Cardiac fibroblast (primary cell): ENCODE data around the gene CTRB2.
"Not testable (repeated sequence)": the region's sequence is repeated elsewhere in the genome, so short reads cannot be mapped to it uniquely, and the experiment has no call there.

ENCODE experiments used
- DNase-seq, 2 donors: peaks; one replicate each; pipeline versions ENCODE4 v3.0.0 to v3.0.0-alpha.2; 2010; ENCODE audit warnings: low read depth in 2 of 2
- H3K4me3 ChIP-seq, 2 donors: replicated peaks in 1 of 2; 1 replicate in 1 of 2; 2 replicates in 1 of 2; pipeline ENCODE4 v1.5.1; 2011; ENCODE audit warnings: low read depth in 2 of 2, low read length in 2 of 2, mild to moderate bottlenecking in 2 of 2, moderate library complexity in 1 of 2
- CTCF ChIP-seq: IDR thresholded peaks from one replicate; pipeline ENCODE4 v1.5.1; 2011; ENCODE audit warnings: low read depth, mild to moderate bottlenecking, low read length, inconsistent platforms

CTRB2 gene

DNA sequence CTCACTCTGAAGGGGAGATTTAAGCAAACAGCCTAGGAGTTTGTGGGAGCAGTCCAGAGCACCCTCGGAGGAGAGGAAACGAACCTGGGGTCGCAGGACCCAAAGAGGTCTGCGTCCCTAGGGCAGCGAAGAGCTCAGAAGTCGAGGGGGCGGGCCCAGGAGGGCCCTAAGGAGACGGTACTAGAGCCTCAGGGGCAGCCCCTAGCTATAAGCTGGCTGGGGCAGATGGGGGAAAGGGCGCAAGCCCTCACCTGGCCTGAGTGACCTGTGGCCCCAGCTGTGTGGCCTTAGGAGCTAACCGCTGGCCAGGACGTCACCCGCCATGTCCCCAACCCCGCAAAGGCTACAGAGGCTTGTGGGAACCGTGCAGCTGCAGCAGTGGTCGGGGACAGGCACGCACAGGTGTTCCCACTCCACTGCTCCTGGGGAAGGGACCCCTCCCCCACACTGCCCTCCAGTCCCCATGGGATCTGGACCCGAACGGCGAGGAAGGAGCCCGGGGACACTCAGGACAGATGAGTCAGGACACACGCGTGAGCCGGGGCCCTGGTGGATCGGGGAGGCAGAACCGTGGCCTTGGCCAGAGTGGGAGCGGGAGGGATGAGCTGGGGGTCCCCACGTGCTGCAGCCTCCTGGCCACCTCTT is 2.0 kb upstream of the CTRB2 start:
- no peak for TF ChIP-seq CTCF
- no peak overlapping the region for H3K4me3 ChIP-seq
- DNase-seq, result no peak

DNA sequence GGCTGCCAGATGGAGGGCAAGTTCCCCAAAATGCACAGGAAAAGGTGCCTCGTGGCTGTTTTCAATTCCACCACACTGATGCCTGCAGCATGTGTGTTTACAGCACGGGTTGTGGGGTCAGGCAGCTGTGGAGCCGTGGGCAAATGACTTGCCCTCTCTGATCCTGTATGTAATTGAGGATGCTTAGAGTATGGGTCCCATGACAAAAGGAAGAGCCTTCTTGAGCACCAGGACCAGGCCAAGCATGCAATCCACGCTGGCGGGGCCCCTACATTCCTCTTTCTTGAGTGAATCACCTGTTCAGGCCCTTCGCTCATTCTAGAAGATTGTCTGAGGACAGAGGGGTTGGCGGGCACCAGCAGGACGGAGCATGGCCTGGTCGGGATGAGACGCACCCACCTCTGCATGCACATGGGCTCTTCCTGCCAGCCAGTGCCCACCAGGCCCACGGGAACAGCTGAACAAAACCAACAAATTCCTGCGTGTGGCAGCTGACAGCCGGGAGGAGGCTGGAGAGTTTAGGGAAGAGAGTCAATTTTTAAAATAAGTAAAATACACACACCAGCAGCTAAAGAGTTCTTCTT is 1.4 kb upstream of the CTRB2 start:
- TF ChIP-seq CTCF, result no peak
- H3K4me3 ChIP-seq, result no peak overlapping the region
- no peak for DNase-seq

- no peak for DNase-seq
- no peak for TF ChIP-seq CTCF
- H3K4me3 ChIP-seq, result no peak overlapping the region
These were observed 870 bp upstream of the CTRB2 start for GRCh38 chr16:75207831-75208230.

- DNase-seq, H3K4me3 ChIP-seq: not testable (repeated sequence)
These were observed 806 bp downstream of the CTRB2 start for GRCh38 chr16:75205961-75206748.

DNA sequence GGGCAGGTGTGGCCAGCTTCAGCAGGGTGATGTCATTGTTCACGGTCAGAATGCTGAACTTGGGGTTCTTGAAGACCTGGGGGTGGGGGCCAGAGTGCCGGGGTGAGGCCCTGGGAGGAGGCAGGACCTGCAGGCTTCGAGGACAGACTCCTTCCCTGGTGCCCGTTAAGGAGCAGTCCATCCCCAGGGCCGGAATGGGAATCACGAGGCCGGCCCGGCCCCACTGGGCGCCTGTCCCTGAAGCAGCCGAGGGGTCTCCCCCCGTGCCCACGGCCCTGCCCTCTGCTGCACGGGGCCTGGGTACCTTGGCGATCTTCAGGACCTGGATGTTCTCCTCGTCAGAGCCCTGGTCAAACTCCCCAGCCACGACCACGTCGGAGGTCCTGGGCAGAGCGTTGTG is 1.5 kb downstream of the CTRB2 start:
- H3K4me3 ChIP-seq, DNase-seq: not testable (repeated sequence)

GRCh38 chr16:75204905-75205304 is 2.1 kb downstream of the CTRB2 start:
- not testable (repeated sequence) for DNase-seq, H3K4me3 ChIP-seq

DNA sequence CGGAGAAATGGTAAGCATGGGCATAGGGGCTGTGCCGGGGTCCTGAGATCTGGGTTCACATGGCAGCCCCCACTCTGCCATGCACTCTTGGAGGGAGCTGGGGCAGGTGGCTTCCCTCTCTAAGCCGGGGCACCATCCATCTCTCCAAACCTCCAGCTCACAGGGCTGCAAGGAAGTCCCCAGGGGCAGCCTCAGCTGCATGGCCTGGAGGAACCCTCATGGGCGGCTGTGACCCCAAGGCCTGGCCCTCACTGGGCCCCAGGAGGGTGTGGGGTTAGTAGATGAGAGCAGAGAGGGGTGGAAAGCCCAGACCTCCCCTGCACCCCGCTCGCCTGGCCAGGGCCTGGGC is 2.6 kb downstream of the CTRB2 start:
- no peak for TF ChIP-seq CTCF
- DNase-seq, result no peak
- H3K4me3 ChIP-seq, result no peak overlapping the region

GRCh38 chr16:75203667-75204409 is 3.1 kb downstream of the CTRB2 start:
- no peak for TF ChIP-seq CTCF
- no peak for DNase-seq

More at GRCh38 chr16:75203667-75204409, 3.1 kb downstream of the CTRB2 start:
- H3K4me3 ChIP-seq, result no peak overlapping the region
